HEK293T (cell line): ENCODE measurements around the gene SSR2.

Source experiments
- ARNT ChIP-seq: fragments of 450-650 bp; IDR thresholded peaks from 2 replicates; pipeline ENCODE4 v1.6.1; 2017; ENCODE audit warnings: mild to moderate bottlenecking
- BHLHE40 ChIP-seq: fragments of 450-650 bp; IDR thresholded peaks from 2 replicates; pipeline ENCODE4 v1.6.1; 2016; ENCODE audit warnings: mild to moderate bottlenecking, moderate library complexity, borderline replicate concordance
- FOXA1 ChIP-seq: fragments of 450-650 bp; IDR thresholded peaks from 2 replicates; pipeline ENCODE4 v1.6.1; 2016; ENCODE audit warnings: mild to moderate bottlenecking
- SP1 ChIP-seq: fragments of 450-650 bp; IDR thresholded peaks from 2 replicates; pipeline ENCODE4 v1.6.1; 2017
- TF ChIP-seq, protein P1 (sequence below): fragments of 450-650 bp; IDR thresholded peaks from 2 replicates; pipeline ENCODE4 v1.6.1; 2016

GRCh38 chr1:156003923-156004188 is 16.9 kb downstream of the SSR2 start:
- TF ChIP-seq FOXA1 (no peak), SP1 (no peak), ARNT (no peak), BHLHE40 (no peak)
- TF ChIP-seq, protein P1, sequence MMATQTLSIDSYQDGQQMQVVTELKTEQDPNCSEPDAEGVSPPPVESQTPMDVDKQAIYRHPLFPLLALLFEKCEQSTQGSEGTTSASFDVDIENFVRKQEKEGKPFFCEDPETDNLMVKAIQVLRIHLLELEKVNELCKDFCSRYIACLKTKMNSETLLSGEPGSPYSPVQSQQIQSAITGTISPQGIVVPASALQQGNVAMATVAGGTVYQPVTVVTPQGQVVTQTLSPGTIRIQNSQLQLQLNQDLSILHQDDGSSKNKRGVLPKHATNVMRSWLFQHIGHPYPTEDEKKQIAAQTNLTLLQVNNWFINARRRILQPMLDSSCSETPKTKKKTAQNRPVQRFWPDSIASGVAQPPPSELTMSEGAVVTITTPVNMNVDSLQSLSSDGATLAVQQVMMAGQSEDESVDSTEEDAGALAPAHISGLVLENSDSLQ = no peak
